NCI-H1417 (cell line): Measurements from ENCODE around the gene TTC33.
"Not testable (repeated sequence)": the region's sequence is repeated elsewhere in the genome, so short reads cannot be mapped to it uniquely, and the experiment has no call there.

Experiments
- DNase-seq, 3 experiments: peaks; one replicate each; lab custom pipeline; 2025; lab: John Stamatoyannopoulos, UW

Gene TTC33

GRCh38 chr5:40717281-40717680, 38.5 kb downstream of the TTC33 start:
- DNase-seq: no peak

- no peak for DNase-seq
These were observed 39.2 kb downstream of the TTC33 start for GRCh38 chr5:40716590-40716989.

GRCh38 chr5:40716000-40716399, 39.8 kb downstream of the TTC33 start:
- no peak for DNase-seq

GRCh38 chr5:40714001-40714400, 41.8 kb downstream of the TTC33 start:
- no peak for DNase-seq

- not testable (repeated sequence) for DNase-seq
These were observed 45.2 kb downstream of the TTC33 start for GRCh38 chr5:40710575-40710974.

- not testable (repeated sequence) for DNase-seq
These were observed 50.3 kb downstream of the TTC33 start for GRCh38 chr5:40705484-40705883.

GRCh38 chr5:40702027-40702426, 53.7 kb downstream of the TTC33 start:
- DNase-seq: not testable (repeated sequence)

- DNase-seq: no peak
These were observed 55.5 kb downstream of the TTC33 start for GRCh38 chr5:40700116-40700782.

- no peak for DNase-seq
These were observed 61.3 kb downstream of the TTC33 start for GRCh38 chr5:40694433-40694832.

GRCh38 chr5:40691894-40692293, 63.9 kb downstream of the TTC33 start:
- no peak for DNase-seq

- no peak for DNase-seq
These were observed 65.5 kb downstream of the TTC33 start for GRCh38 chr5:40690267-40690666.

- no peak for DNase-seq
These were observed 66.3 kb downstream of the TTC33 start for GRCh38 chr5:40689438-40689837.

- DNase-seq: no peak
These were observed 66.8 kb downstream of the TTC33 start for GRCh38 chr5:40688996-40689395.

- peak; percentile 64 to 91 (median 78) for DNase-seq
These were observed 67.5 kb downstream of the TTC33 start for GRCh38 chr5:40688127-40688761.

GRCh38 chr5:40687321-40687720, 68.4 kb downstream of the TTC33 start:
- no peak for DNase-seq

GRCh38 chr5:40685976-40686486, 69.7 kb downstream of the TTC33 start:
- DNase-seq: no peak

- no peak for DNase-seq
These were observed 70.6 kb downstream of the TTC33 start for GRCh38 chr5:40685193-40685592.

- DNase-seq: no peak
These were observed 72.5 kb downstream of the TTC33 start for GRCh38 chr5:40683305-40683704.

GRCh38 chr5:40682154-40683017, 73.4 kb downstream of the TTC33 start:
- DNase-seq: no peak

- no peak for DNase-seq
These were observed 74.2 kb downstream of the TTC33 start for GRCh38 chr5:40681363-40682153.

GRCh38 chr5:40680741-40681362, 74.9 kb downstream of the TTC33 start:
- DNase-seq: no peak
